ENCODE data around the gene SNED1.

SNED1 gene

GRCh38 chr2:241033994-241034393, 35.6 kb downstream of the SNED1 start:
- Histone ChIP-seq H3K9ac (ENCODE audit: low read length) (no peak overlapping the region), H3K4me2 (ENCODE audit: low read depth, low read length) (no peak overlapping the region), H3K79me2 (ENCODE audit: low read length) (no peaks in the 10 kb centered on the region), H3K4me3 (ENCODE audit: low read length) (no peak overlapping the region), H3K9me2 (replicated peaks; ENCODE audit: insufficient read depth, low read length) (no peaks in the 10 kb centered on the region), H3F3A (ENCODE audit: insufficient read depth, low read length) (no peaks in the 10 kb centered on the region), H2AFZ (ENCODE audit: low read length) (no peak overlapping the region), H3K27me3 (replicated peaks; ENCODE audit: insufficient read depth, low read length) (peaks cover 5% of the 10 kb centered on the region; the same call in 1 of the 2 replicates), H3K4me1 (ENCODE audit: low read length) (no peaks in the 10 kb centered on the region), H3K9me3 (replicated peaks; ENCODE audit: insufficient read depth, low read length) (no peaks in the 10 kb centered on the region), H3K27ac (ENCODE audit: low read length) (no peak overlapping the region), H3K36me3 (replicated peaks; ENCODE audit: insufficient read depth, low read length) (no peaks in the 10 kb centered on the region), H4K20me1 (ENCODE audit: insufficient read depth, low read length) (no peaks in the 10 kb centered on the region)
- TF ChIP-seq CTCF (IDR thresholded peaks at IDR 0.05; ENCODE audit: low read length) (no peak), EZH2 (optimal IDR thresholded peaks at IDR 0.05; ENCODE audit: low read depth, low read length) (no peak), EZH2phosphoT487 (IDR thresholded peaks at IDR 0.05; ENCODE audit: low read length) (no peak)
- no peak for DNase-seq

- DNase-seq = no peak
- no peak overlapping the region for H3K4me2 ChIP-seq (ENCODE audit: low read depth, low read length)
- no peaks in the 10 kb centered on the region for H3F3A ChIP-seq (ENCODE audit: insufficient read depth, low read length)
- no peaks in the 10 kb centered on the region for H3K9me2 ChIP-seq (replicated peaks; ENCODE audit: insufficient read depth, low read length)
- no peaks in the 10 kb centered on the region; the same call in 1 of the 2 replicates for H3K27me3 ChIP-seq (replicated peaks; ENCODE audit: insufficient read depth, low read length)
- H3K79me2 ChIP-seq (ENCODE audit: low read length) = no peaks in the 10 kb centered on the region
- H3K4me3 ChIP-seq (ENCODE audit: low read length) = no peak overlapping the region
- no peak overlapping the region for H2AFZ ChIP-seq (ENCODE audit: low read length)
- no peak for TF ChIP-seq EZH2phosphoT487 (IDR thresholded peaks at IDR 0.05; ENCODE audit: low read length)
- no peak for TF ChIP-seq EZH2 (optimal IDR thresholded peaks at IDR 0.05; ENCODE audit: low read depth, low read length)
- TF ChIP-seq CTCF (IDR thresholded peaks at IDR 0.05; ENCODE audit: low read length) = no peak
- no peak overlapping the region for H3K9ac ChIP-seq (ENCODE audit: low read length)
- H3K27ac ChIP-seq (ENCODE audit: low read length) = no peak overlapping the region
- no peaks in the 10 kb centered on the region for H3K36me3 ChIP-seq (replicated peaks; ENCODE audit: insufficient read depth, low read length)
- no peaks in the 10 kb centered on the region for H3K9me3 ChIP-seq (replicated peaks; ENCODE audit: insufficient read depth, low read length)
- no peaks in the 10 kb centered on the region for H3K4me1 ChIP-seq (ENCODE audit: low read length)
- H4K20me1 ChIP-seq (ENCODE audit: insufficient read depth, low read length) = no peaks in the 10 kb centered on the region
Measured at GRCh38 chr2:241034490-241035141, 36.2 kb downstream of the SNED1 start.

GRCh38 chr2:241035142-241035817, 36.9 kb downstream of the SNED1 start:
- Histone ChIP-seq H3K4me2 (ENCODE audit: low read depth, low read length) (no peak overlapping the region), H3F3A (ENCODE audit: insufficient read depth, low read length) (no peaks in the 10 kb centered on the region), H2AFZ (ENCODE audit: low read length) (no peak overlapping the region), H4K20me1 (ENCODE audit: insufficient read depth, low read length) (no peaks in the 10 kb centered on the region), H3K27me3 (replicated peaks; ENCODE audit: insufficient read depth, low read length) (no peaks in the 10 kb centered on the region; the same call in 1 of the 2 replicates), H3K9ac (ENCODE audit: low read length) (no peak overlapping the region), H3K27ac (ENCODE audit: low read length) (no peak overlapping the region), H3K9me2 (replicated peaks; ENCODE audit: insufficient read depth, low read length) (no peaks in the 10 kb centered on the region), H3K36me3 (replicated peaks; ENCODE audit: insufficient read depth, low read length) (no peaks in the 10 kb centered on the region), H3K4me1 (ENCODE audit: low read length) (no peaks in the 10 kb centered on the region), H3K4me3 (ENCODE audit: low read length) (no peak overlapping the region), H3K9me3 (replicated peaks; ENCODE audit: insufficient read depth, low read length) (no peaks in the 10 kb centered on the region), H3K79me2 (ENCODE audit: low read length) (no peaks in the 10 kb centered on the region)
- no peak for DNase-seq
- no peak for TF ChIP-seq EZH2 (optimal IDR thresholded peaks at IDR 0.05; ENCODE audit: low read depth, low read length)
- no peak for TF ChIP-seq EZH2phosphoT487 (IDR thresholded peaks at IDR 0.05; ENCODE audit: low read length)
- TF ChIP-seq CTCF (IDR thresholded peaks at IDR 0.05; ENCODE audit: low read length) = no peak
